OCI-LY1 (cell line): ENCODE data around the gene SLAMF1.
A peak's percentile ranks its signal among the peaks of the same experiment; 100 is the strongest.

Experiments used
- H2AFZ ChIP-seq: fragments of 200-600 bp; sonication (generic), shearing (Covaris generic); 2 replicates; pipeline ENCODE4 v1.6.0; 2014; ENCODE audit warnings: antibody characterized with exemption, mild to moderate bottlenecking, low read length
- H3F3A ChIP-seq: fragments of 200-600 bp; sonication (generic), shearing (Covaris generic); 2 replicates; pipeline ENCODE4 v1.6.0; 2014; ENCODE audit warnings: mild to moderate bottlenecking, antibody characterized with exemption, low read length, moderate library complexity; ENCODE audit not compliant: insufficient read depth
- H3K27ac ChIP-seq: fragments of 200-600 bp; sonication (generic); 2 replicates; pipeline ENCODE4 v1.5.1; 2014; ENCODE audit warnings: low read length, mixed run types, mild to moderate bottlenecking, low read depth; ENCODE audit not compliant: poor library complexity, severe bottlenecking
- H3K27me3 ChIP-seq: fragments of 200-600 bp; sonication (generic); 2 replicates; pipeline ENCODE4 v1.6.0; 2014; ENCODE audit warnings: antibody characterized with exemption, mild to moderate bottlenecking, low read length, moderate library complexity; ENCODE audit not compliant: insufficient read depth
- H3K36me3 ChIP-seq: fragments of 200-600 bp; sonication (generic); 2 replicates; pipeline ENCODE4 v1.6.1; 2014; ENCODE audit warnings: mild to moderate bottlenecking, antibody characterized with exemption, low read length, moderate library complexity, mixed read lengths; ENCODE audit not compliant: insufficient read depth
- H3K4me1 ChIP-seq: fragments of 200-600 bp; sonication (generic); 2 replicates; pipeline ENCODE4 v1.5.1; 2014; ENCODE audit warnings: mild to moderate bottlenecking, low read length, moderate library complexity; ENCODE audit not compliant: insufficient read depth, severe bottlenecking
- H3K4me2 ChIP-seq: fragments of 200-600 bp; sonication (generic), shearing (Covaris generic); 2 replicates; pipeline ENCODE4 v1.6.1; 2014; ENCODE audit warnings: low read length
- H3K4me3 ChIP-seq: fragments of 200-600 bp; sonication (generic); 2 replicates; pipeline ENCODE4 v1.5.1; 2014; ENCODE audit warnings: low read length, low read depth, mild to moderate bottlenecking, mixed read lengths; ENCODE audit not compliant: poor library complexity, severe bottlenecking
- H3K79me2 ChIP-seq: fragments of 200-600 bp; shearing (Covaris generic); 2 replicates; pipeline ENCODE4 v1.6.1; 2016; ENCODE audit warnings: mixed run types, low read length, mixed read lengths; ENCODE audit not compliant: insufficient read depth
- H3K9ac ChIP-seq: fragments of 200-600 bp; sonication (generic), shearing (Covaris generic); 2 replicates; pipeline ENCODE4 v1.6.1; 2014; ENCODE audit warnings: mild to moderate bottlenecking, low read length, mixed read lengths
- H3K9me2 ChIP-seq: fragments of 200-600 bp; sonication (generic), shearing (Covaris generic); 2 replicates; pipeline ENCODE4 v1.6.1; 2014; ENCODE audit warnings: low read depth, mild to moderate bottlenecking, low read length, mixed read lengths
- H3K9me3 ChIP-seq: fragments of 200-600 bp; shearing (Covaris generic); 2 replicates; pipeline ENCODE4 v1.6.1; 2014; ENCODE audit warnings: low read length, mixed read lengths
- H4K20me1 ChIP-seq: fragments of 200-600 bp; sonication (generic), shearing (Covaris generic); 2 replicates; pipeline ENCODE4 v1.6.0; 2016; ENCODE audit warnings: mild to moderate bottlenecking, low read length; ENCODE audit not compliant: insufficient read depth
- EZH2 ChIP-seq: fragments of 200-600 bp; sonication (generic), shearing (Covaris generic); IDR thresholded peaks from 2 replicates; pipeline ENCODE4 v1.8.0; 2017; ENCODE audit warnings: borderline replicate concordance, mixed run types, mild to moderate bottlenecking, antibody characterized with exemption, low read length, moderate library complexity, mixed read lengths
- TF ChIP-seq, protein P1 (sequence below): fragments of 200-600 bp; sonication (generic), shearing (Covaris generic); IDR thresholded peaks from 2 replicates; pipeline ENCODE4 v1.5.1; 2017; ENCODE audit warnings: mild to moderate bottlenecking, antibody characterized with exemption, low read length, moderate library complexity, mixed read lengths

SLAMF1 gene

DNA sequence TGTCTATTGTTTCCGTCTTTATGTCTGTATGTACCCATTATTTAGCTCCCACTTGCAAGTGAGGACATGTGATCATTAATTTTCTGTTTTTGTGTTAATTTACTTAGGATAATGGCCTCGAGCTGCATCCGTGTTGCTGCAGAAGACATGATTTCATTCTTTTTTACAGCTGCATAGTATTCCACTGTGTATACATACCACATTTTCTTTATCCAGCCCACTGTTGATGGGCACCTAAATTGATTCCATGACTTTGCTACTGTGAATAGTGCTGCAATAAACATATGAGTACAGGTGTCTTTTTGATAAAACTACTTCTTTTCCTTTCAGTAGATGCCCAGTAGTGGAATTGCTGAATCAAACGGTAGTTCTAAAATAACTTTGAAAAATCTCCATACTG, 12.7 kb upstream of the SLAMF1 start:
- Histone ChIP-seq H3K79me2 (no peaks in the 10 kb centered on the region), H3K9ac (no peak overlapping the region), H3K27ac (no peak overlapping the region), H3K4me3 (no peak overlapping the region), H3K9me3 (no peaks in the 10 kb centered on the region; the same call in 1 of the 2 replicates), H4K20me1 (no peaks in the 10 kb centered on the region), H3K4me2 (no peak overlapping the region), H2AFZ (no peak overlapping the region), H3K4me1 (peaks cover 37% of the 10 kb centered on the region), H3K9me2 (no peaks in the 10 kb centered on the region), H3K36me3 (no peaks in the 10 kb centered on the region), H3K27me3 (no peaks in the 10 kb centered on the region), H3F3A (no peaks in the 10 kb centered on the region)
- no peak for TF ChIP-seq EZH2
- TF ChIP-seq, protein P1, sequence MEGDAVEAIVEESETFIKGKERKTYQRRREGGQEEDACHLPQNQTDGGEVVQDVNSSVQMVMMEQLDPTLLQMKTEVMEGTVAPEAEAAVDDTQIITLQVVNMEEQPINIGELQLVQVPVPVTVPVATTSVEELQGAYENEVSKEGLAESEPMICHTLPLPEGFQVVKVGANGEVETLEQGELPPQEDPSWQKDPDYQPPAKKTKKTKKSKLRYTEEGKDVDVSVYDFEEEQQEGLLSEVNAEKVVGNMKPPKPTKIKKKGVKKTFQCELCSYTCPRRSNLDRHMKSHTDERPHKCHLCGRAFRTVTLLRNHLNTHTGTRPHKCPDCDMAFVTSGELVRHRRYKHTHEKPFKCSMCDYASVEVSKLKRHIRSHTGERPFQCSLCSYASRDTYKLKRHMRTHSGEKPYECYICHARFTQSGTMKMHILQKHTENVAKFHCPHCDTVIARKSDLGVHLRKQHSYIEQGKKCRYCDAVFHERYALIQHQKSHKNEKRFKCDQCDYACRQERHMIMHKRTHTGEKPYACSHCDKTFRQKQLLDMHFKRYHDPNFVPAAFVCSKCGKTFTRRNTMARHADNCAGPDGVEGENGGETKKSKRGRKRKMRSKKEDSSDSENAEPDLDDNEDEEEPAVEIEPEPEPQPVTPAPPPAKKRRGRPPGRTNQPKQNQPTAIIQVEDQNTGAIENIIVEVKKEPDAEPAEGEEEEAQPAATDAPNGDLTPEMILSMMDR, result no peak

DNA sequence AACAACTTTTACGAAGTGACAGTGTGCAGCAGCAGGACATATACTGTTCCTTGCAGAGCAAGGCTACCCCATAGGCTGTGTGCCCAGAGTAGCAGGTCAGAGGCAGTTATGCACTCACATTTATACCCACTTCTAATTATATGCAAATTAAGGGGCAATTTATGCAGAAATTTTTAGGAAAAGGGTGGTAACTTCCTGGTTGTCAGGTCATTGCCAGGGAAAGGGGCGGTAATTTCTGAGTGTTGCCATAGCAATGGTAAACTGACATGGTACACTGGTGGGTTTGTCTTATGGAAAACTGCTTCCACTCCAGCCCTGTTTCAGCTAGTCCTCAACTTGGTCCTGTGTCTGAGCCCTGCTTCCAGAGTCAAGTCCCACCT, 12.0 kb upstream of the SLAMF1 start:
- H2AFZ ChIP-seq, result no peak overlapping the region
- no peak overlapping the region for H3K4me3 ChIP-seq
- no peaks in the 10 kb centered on the region for H4K20me1 ChIP-seq
- H3K4me1 ChIP-seq, result peaks cover 38% of the 10 kb centered on the region
- no peak overlapping the region for H3K9ac ChIP-seq
- no peaks in the 10 kb centered on the region for H3K79me2 ChIP-seq
- H3K9me2 ChIP-seq, result no peaks in the 10 kb centered on the region
- TF ChIP-seq, protein P1, result no peak
- TF ChIP-seq EZH2, result no peak
- no peak overlapping the region for H3K27ac ChIP-seq
- no peaks in the 10 kb centered on the region for H3K27me3 ChIP-seq
- H3K4me2 ChIP-seq, result no peak overlapping the region
- H3F3A ChIP-seq, result no peaks in the 10 kb centered on the region
- H3K36me3 ChIP-seq, result no peaks in the 10 kb centered on the region
- no peaks in the 10 kb centered on the region; the same call in 1 of the 2 replicates for H3K9me3 ChIP-seq

DNA sequence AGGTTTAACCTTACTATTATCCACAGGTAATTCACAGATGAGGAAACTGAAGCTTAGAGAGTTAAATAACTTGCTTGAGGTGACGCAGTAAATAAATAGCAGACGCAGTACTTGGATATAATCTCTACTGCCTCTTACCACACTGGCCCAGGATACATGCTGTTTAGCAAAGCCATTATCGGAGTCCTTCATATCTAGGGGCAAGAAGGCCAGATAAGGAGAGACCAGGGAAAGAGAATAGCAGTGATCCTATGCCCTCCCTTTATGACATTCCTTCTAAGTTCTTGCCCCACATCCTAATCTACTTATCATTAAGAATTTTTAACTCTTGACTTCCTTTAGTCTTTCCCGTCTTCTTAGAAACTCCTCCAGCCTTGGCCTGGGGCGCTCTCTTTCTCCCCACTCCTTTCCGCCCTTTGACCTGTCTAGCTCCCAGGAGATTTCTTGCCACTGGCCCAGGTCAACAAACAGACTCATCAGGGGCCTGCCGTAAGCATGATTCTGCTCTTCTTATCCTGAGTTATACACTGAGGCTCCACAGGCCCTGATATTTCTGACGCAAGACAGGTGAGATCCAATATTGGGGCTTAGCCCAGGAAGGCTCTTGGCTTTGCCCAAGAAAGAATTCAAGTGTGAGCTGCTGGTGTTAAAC, 11.4 kb upstream of the SLAMF1 start:
- H3K36me3 ChIP-seq, result no peaks in the 10 kb centered on the region
- no peak overlapping the region for H3K4me3 ChIP-seq
- no peaks in the 10 kb centered on the region for H3K27me3 ChIP-seq
- H2AFZ ChIP-seq, result no peak overlapping the region
- H3K4me2 ChIP-seq, result no peak overlapping the region
- no peaks in the 10 kb centered on the region for H3K79me2 ChIP-seq
- H3K9ac ChIP-seq, result no peak overlapping the region
- TF ChIP-seq EZH2, result no peak
- TF ChIP-seq, protein P1, result no peak
- no peaks in the 10 kb centered on the region for H3K9me2 ChIP-seq
- H3K4me1 ChIP-seq, result peaks cover 43% of the 10 kb centered on the region
- no peaks in the 10 kb centered on the region for H4K20me1 ChIP-seq
- H3K27ac ChIP-seq, result peak overlapping the region; percentile 14
- no peaks in the 10 kb centered on the region; the same call in 1 of the 2 replicates for H3K9me3 ChIP-seq
- H3F3A ChIP-seq, result no peaks in the 10 kb centered on the region
